ENCODE measurements around the gene YOD1.

YOD1 gene

GRCh38 chr1:207033302-207033701 lies 17.7 kb downstream of the YOD1 start:
- H3K27me3 ChIP-seq (ENCODE audit: control insufficient read depth in 1 of 2, insufficient read depth in 2 of 2, low read length in 2 of 2), result peaks cover 0 to 5% of the 10 kb centered on the region in 2 donors
- no peak overlapping the region for H3K9ac ChIP-seq (ENCODE audit: low read length in 2 of 2)
- H3K27ac ChIP-seq (ENCODE audit: low read length), result no peak overlapping the region
- H3K36me3 ChIP-seq (ENCODE audit: control insufficient read depth in 2 of 2, insufficient read depth in 2 of 2, low read length in 2 of 2), result no peaks in the 10 kb centered on the region
- H3K4me3 ChIP-seq (ENCODE audit: low read length in 2 of 2), result no peak overlapping the region
- no peaks in the 10 kb centered on the region for H3K9me3 ChIP-seq (ENCODE audit: control insufficient read depth in 2 of 2, low read length in 2 of 2)
- H3K4me1 ChIP-seq (ENCODE audit: control insufficient read depth, insufficient read depth, low read length), result no peaks in the 10 kb centered on the region

GRCh38 chr1:207032528-207033017 lies 18.4 kb downstream of the YOD1 start, which contains the start of gene C1orf116:
TSS of gene C1orf116 (minus strand) at chr1:207032756. CDS start at chr1:207027598, 5,158 bp downstream.
- Histone ChIP-seq H3K9ac (ENCODE audit: low read length in 2 of 2) (no peak within 1 kb of the TSS), H3K27ac (ENCODE audit: low read length) (no peak within 1 kb of the TSS), H3K27me3 (ENCODE audit: control insufficient read depth in 1 of 2, insufficient read depth in 2 of 2, low read length in 2 of 2) (peaks cover 0 to 5% of the 10 kb centered on the region in 2 donors), H3K4me1 (ENCODE audit: control insufficient read depth, insufficient read depth, low read length) (no peaks in the 10 kb centered on the region), H3K9me3 (ENCODE audit: control insufficient read depth in 2 of 2, low read length in 2 of 2) (no peaks in the 10 kb centered on the region), H3K36me3 (ENCODE audit: control insufficient read depth in 2 of 2, insufficient read depth in 2 of 2, low read length in 2 of 2) (no peaks in the 10 kb centered on the region), H3K4me3 (ENCODE audit: low read length in 2 of 2) (no peak within 1 kb of the TSS)

GRCh38 chr1:207031632-207032264 lies 19.3 kb downstream of the YOD1 start:
- Histone ChIP-seq H3K27me3 (ENCODE audit: control insufficient read depth in 1 of 2, insufficient read depth in 2 of 2, low read length in 2 of 2) (peaks cover 0 to 5% of the 10 kb centered on the region in 2 donors), H3K36me3 (ENCODE audit: control insufficient read depth in 2 of 2, insufficient read depth in 2 of 2, low read length in 2 of 2) (no peaks in the 10 kb centered on the region), H3K9me3 (ENCODE audit: control insufficient read depth in 2 of 2, low read length in 2 of 2) (no peaks in the 10 kb centered on the region), H3K27ac (ENCODE audit: low read length) (no peak overlapping the region), H3K9ac (ENCODE audit: low read length in 2 of 2) (no peak overlapping the region), H3K4me3 (ENCODE audit: low read length in 2 of 2) (no peak overlapping the region), H3K4me1 (ENCODE audit: control insufficient read depth, insufficient read depth, low read length) (no peaks in the 10 kb centered on the region)

- no peaks in the 10 kb centered on the region for H3K9me3 ChIP-seq (ENCODE audit: control insufficient read depth in 2 of 2, low read length in 2 of 2)
- no peaks in the 10 kb centered on the region for H3K36me3 ChIP-seq (ENCODE audit: control insufficient read depth in 2 of 2, insufficient read depth in 2 of 2, low read length in 2 of 2)
- no peak overlapping the region for H3K9ac ChIP-seq (ENCODE audit: low read length in 2 of 2)
- H3K4me3 ChIP-seq (ENCODE audit: low read length in 2 of 2), result no peak overlapping the region
- no peak overlapping the region for H3K27ac ChIP-seq (ENCODE audit: low read length)
- H3K4me1 ChIP-seq (ENCODE audit: control insufficient read depth, insufficient read depth, low read length), result peaks cover 3% of the 10 kb centered on the region
- H3K27me3 ChIP-seq (ENCODE audit: control insufficient read depth in 1 of 2, insufficient read depth in 2 of 2, low read length in 2 of 2), result peaks cover 0 to 5% of the 10 kb centered on the region in 2 donors
Observed at GRCh38 chr1:207031016-207031415, 20.0 kb downstream of the YOD1 start.

GRCh38 chr1:207030522-207031009 lies 20.4 kb downstream of the YOD1 start:
- Histone ChIP-seq H3K4me1 (ENCODE audit: control insufficient read depth, insufficient read depth, low read length) (peaks cover 7% of the 10 kb centered on the region), H3K4me3 (ENCODE audit: low read length in 2 of 2) (no peak overlapping the region), H3K27me3 (ENCODE audit: control insufficient read depth in 1 of 2, insufficient read depth in 2 of 2, low read length in 2 of 2) (peaks cover 0 to 5% of the 10 kb centered on the region in 2 donors), H3K27ac (ENCODE audit: low read length) (no peak overlapping the region), H3K36me3 (ENCODE audit: control insufficient read depth in 2 of 2, insufficient read depth in 2 of 2, low read length in 2 of 2) (no peaks in the 10 kb centered on the region), H3K9ac (ENCODE audit: low read length in 2 of 2) (no peak overlapping the region), H3K9me3 (ENCODE audit: control insufficient read depth in 2 of 2, low read length in 2 of 2) (no peaks in the 10 kb centered on the region)

GRCh38 chr1:207029701-207030521 lies 21.1 kb downstream of the YOD1 start:
- H3K9ac ChIP-seq (ENCODE audit: low read length in 2 of 2), result no peak overlapping the region

GRCh38 chr1:207028884-207029650 lies 21.9 kb downstream of the YOD1 start:
- Histone ChIP-seq H3K27ac (ENCODE audit: low read length) (no peak overlapping the region), H3K9me3 (ENCODE audit: control insufficient read depth in 2 of 2, low read length in 2 of 2) (no peaks in the 10 kb centered on the region), H3K36me3 (ENCODE audit: control insufficient read depth in 2 of 2, insufficient read depth in 2 of 2, low read length in 2 of 2) (no peaks in the 10 kb centered on the region), H3K4me3 (ENCODE audit: low read length in 2 of 2) (no peak overlapping the region), H3K9ac (ENCODE audit: low read length in 2 of 2) (no peak overlapping the region), H3K27me3 (ENCODE audit: control insufficient read depth in 1 of 2, insufficient read depth in 2 of 2, low read length in 2 of 2) (peaks cover 0 to 5% of the 10 kb centered on the region in 2 donors), H3K4me1 (ENCODE audit: control insufficient read depth, insufficient read depth, low read length) (peaks cover 21% of the 10 kb centered on the region)

More at GRCh38 chr1:207029701-207030521, 21.1 kb downstream of the YOD1 start:
- no peaks in the 10 kb centered on the region for H3K36me3 ChIP-seq (ENCODE audit: control insufficient read depth in 2 of 2, insufficient read depth in 2 of 2, low read length in 2 of 2)
- peaks cover 0 to 5% of the 10 kb centered on the region in 2 donors for H3K27me3 ChIP-seq (ENCODE audit: control insufficient read depth in 1 of 2, insufficient read depth in 2 of 2, low read length in 2 of 2)
- peaks cover 13% of the 10 kb centered on the region for H3K4me1 ChIP-seq (ENCODE audit: control insufficient read depth, insufficient read depth, low read length)
- H3K4me3 ChIP-seq (ENCODE audit: low read length in 2 of 2), result no peak overlapping the region
- H3K27ac ChIP-seq (ENCODE audit: low read length), result no peak overlapping the region
- no peaks in the 10 kb centered on the region for H3K9me3 ChIP-seq (ENCODE audit: control insufficient read depth in 2 of 2, low read length in 2 of 2)

GRCh38 chr1:207027921-207028320 lies 23.1 kb downstream of the YOD1 start:
- H3K9ac ChIP-seq (ENCODE audit: low read length in 2 of 2), result no peak overlapping the region
- H3K4me1 ChIP-seq (ENCODE audit: control insufficient read depth, insufficient read depth, low read length), result peaks cover 21% of the 10 kb centered on the region
- peaks cover 0 to 5% of the 10 kb centered on the region in 2 donors for H3K27me3 ChIP-seq (ENCODE audit: control insufficient read depth in 1 of 2, insufficient read depth in 2 of 2, low read length in 2 of 2)
- no peak overlapping the region for H3K4me3 ChIP-seq (ENCODE audit: low read length in 2 of 2)
- H3K36me3 ChIP-seq (ENCODE audit: control insufficient read depth in 2 of 2, insufficient read depth in 2 of 2, low read length in 2 of 2), result no peaks in the 10 kb centered on the region
- no peaks in the 10 kb centered on the region for H3K9me3 ChIP-seq (ENCODE audit: control insufficient read depth in 2 of 2, low read length in 2 of 2)
- H3K27ac ChIP-seq (ENCODE audit: low read length), result no peak overlapping the region

GRCh38 chr1:207027206-207027777 lies 23.7 kb downstream of the YOD1 start:
- no peak overlapping the region for H3K4me3 ChIP-seq (ENCODE audit: low read length in 2 of 2)
- H3K9ac ChIP-seq (ENCODE audit: low read length in 2 of 2), result no peak overlapping the region
- H3K4me1 ChIP-seq (ENCODE audit: control insufficient read depth, insufficient read depth, low read length), result peaks cover 23% of the 10 kb centered on the region
- no peaks in the 10 kb centered on the region for H3K36me3 ChIP-seq (ENCODE audit: control insufficient read depth in 2 of 2, insufficient read depth in 2 of 2, low read length in 2 of 2)
- peaks cover 0 to 5% of the 10 kb centered on the region in 2 donors for H3K27me3 ChIP-seq (ENCODE audit: control insufficient read depth in 1 of 2, insufficient read depth in 2 of 2, low read length in 2 of 2)
- H3K27ac ChIP-seq (ENCODE audit: low read length), result no peak overlapping the region
- no peaks in the 10 kb centered on the region for H3K9me3 ChIP-seq (ENCODE audit: control insufficient read depth in 2 of 2, low read length in 2 of 2)

- Histone ChIP-seq H3K36me3 (ENCODE audit: control insufficient read depth in 2 of 2, insufficient read depth in 2 of 2, low read length in 2 of 2) (no peaks in the 10 kb centered on the region), H3K9ac (ENCODE audit: low read length in 2 of 2) (no peak overlapping the region), H3K4me1 (ENCODE audit: control insufficient read depth, insufficient read depth, low read length) (peaks cover 25% of the 10 kb centered on the region), H3K27ac (ENCODE audit: low read length) (peak overlapping the region; percentile 64), H3K27me3 (ENCODE audit: control insufficient read depth in 1 of 2, insufficient read depth in 2 of 2, low read length in 2 of 2) (peaks cover 0 to 1% of the 10 kb centered on the region in 2 donors), H3K9me3 (ENCODE audit: control insufficient read depth in 2 of 2, low read length in 2 of 2) (no peaks in the 10 kb centered on the region), H3K4me3 (ENCODE audit: low read length in 2 of 2) (no peak overlapping the region)
Observed at GRCh38 chr1:207026104-207026534, 24.9 kb downstream of the YOD1 start.

Measured in stomach smooth muscle (tissue), 2 donors.